B cell (primary cell): ENCODE data around the gene LRIF1. TPM values are rescaled to one million over a fixed set of nuclear protein-coding genes. Genes with fewer than 3 reads are reported as not detected.

Experiments
- ATAC-seq: fragments of 200-7000 bp; cut with Tn5 transposase; one replicate; pipeline ENCODE4 v1.10.0; 2021; ENCODE audit warnings: low read depth, mild to moderate bottlenecking, moderate number of reproducible peaks, moderate library complexity
- CTCF ChIA-PET: fragments of 350-600 bp; sonication (Branson Sonifier 250); formaldehyde crosslinking; loops from one replicate; lab custom pipeline; 2021; ENCODE audit warnings: antibody characterized with exemption, inconsistent platforms; lab: Charles Lee
- POLR2A ChIA-PET: fragments of 350-600 bp; sonication (Branson Sonifier 250); formaldehyde crosslinking; loops from one replicate; lab custom pipeline; 2021; ENCODE audit warnings: antibody characterized with exemption; lab: Charles Lee
- DNase-seq: peaks from one replicate; pipeline ENCODE4 v3.0.0; 2013
- H2AFZ ChIP-seq: 2 replicates; pipeline ENCODE4 v1.6.1; 2012; ENCODE audit warnings: mild to moderate bottlenecking, low read depth, low read length; ENCODE audit not compliant: insufficient read depth, poor library complexity, severe bottlenecking
- H3K27ac ChIP-seq, 2 donors: 1 replicate in 1 of 2; 2 replicates in 1 of 2; pipeline ENCODE4 v1.5.1; 2012 to 2013; ENCODE audit warnings: low read length in 2 of 2, mild to moderate bottlenecking in 2 of 2, moderate library complexity in 1 of 2
- H3K27me3 ChIP-seq, 4 experiments: fragments of 200-600 bp in 1 of 4; sonication (generic) in 1 of 4; replicated peaks in 1 of 4; 1 replicate in 2 of 4; 2 replicates in 2 of 4; pipeline versions ENCODE4 v1.6.1 to v1.7.0; 2013 to 2016; ENCODE audit warnings: low read length in 3 of 4, mild to moderate bottlenecking in 2 of 4, mixed read lengths in 1 of 4, moderate library complexity in 1 of 4; ENCODE audit not compliant: insufficient read depth in 4 of 4, control insufficient read depth in 3 of 4; ENCODE audit errors: control extremely low read depth in 1 of 4
- H3K36me3 ChIP-seq, 2 experiments: replicated peaks in 1 of 2; 1 replicate in 1 of 2; 2 replicates in 1 of 2; pipeline versions ENCODE4 v1.6.1 to v1.7.1; 2013; ENCODE audit warnings: low read length in 1 of 2; ENCODE audit not compliant: insufficient read depth in 2 of 2, control insufficient read depth in 1 of 2; ENCODE audit errors: control extremely low read depth in 1 of 2, extremely low read depth in 1 of 2
- H3K4me1 ChIP-seq, 2 donors: fragments of 200-600 bp in 1 of 2; sonication (generic) in 1 of 2; 1 replicate in 1 of 2; 2 replicates in 1 of 2; pipeline versions ENCODE4 v1.5.1 to v1.6.1; 2013 to 2017; ENCODE audit warnings: low read length in 2 of 2; ENCODE audit not compliant: control insufficient read depth in 2 of 2, insufficient read depth in 2 of 2
- H3K4me2 ChIP-seq: replicated peaks from 2 replicates; pipeline ENCODE3; 2012; ENCODE audit warnings: mild to moderate bottlenecking, low read depth, low read length; ENCODE audit not compliant: poor library complexity, severe bottlenecking
- H3K4me3 ChIP-seq, 5 experiments: fragments of 200-600 bp in 1 of 5; sonication (generic) in 1 of 5; 1 replicate in 3 of 5; 2 replicates in 2 of 5; pipeline versions ENCODE4 v1.5.1 to v1.7.0; 2011 to 2016; ENCODE audit warnings: low read length in 4 of 5, mild to moderate bottlenecking in 4 of 5, low read depth in 2 of 5, control low read depth in 1 of 5, moderate library complexity in 1 of 5; ENCODE audit not compliant: insufficient read depth in 1 of 5; ENCODE audit errors: control extremely low read depth in 1 of 5, extremely low read depth in 1 of 5
- H3K79me2 ChIP-seq: fragments of 200-600 bp; sonication (generic); one replicate; pipeline ENCODE4 v1.6.0; 2016; ENCODE audit warnings: low read length; ENCODE audit not compliant: control insufficient read depth, insufficient read depth
- H3K9ac ChIP-seq: fragments of 200-600 bp; sonication (generic); 2 replicates; pipeline ENCODE4 v1.6.1; 2017; ENCODE audit warnings: mild to moderate bottlenecking, low read length, moderate library complexity
- H3K9me3 ChIP-seq, 3 donors: one replicate each; pipeline versions ENCODE4 v1.6.1 to v1.7.1; 2013; ENCODE audit warnings: low read length in 2 of 3; ENCODE audit not compliant: control insufficient read depth in 2 of 3, insufficient read depth in 1 of 3; ENCODE audit errors: control extremely low read depth in 1 of 3
- H4K20me1 ChIP-seq: 2 replicates; pipeline ENCODE4 v1.6.0; 2012; ENCODE audit warnings: mild to moderate bottlenecking, low read length; ENCODE audit not compliant: insufficient read depth, control insufficient read depth, poor library complexity, severe bottlenecking
- H3K27ac Mint-ChIP-seq: one replicate; pipeline ENCODE4 v1.8.0; 2021; ENCODE audit warnings: mixed read lengths
- H3K27me3 Mint-ChIP-seq: one replicate; pipeline ENCODE4 v1.8.0; 2021; ENCODE audit warnings: mixed read lengths
- H3K4me1 Mint-ChIP-seq: one replicate; pipeline ENCODE4 v1.8.0; 2021; ENCODE audit warnings: mixed read lengths
- H3K4me3 Mint-ChIP-seq: one replicate; pipeline ENCODE4 v1.8.0; 2021; ENCODE audit warnings: mixed read lengths
- H3K9me3 Mint-ChIP-seq: one replicate; pipeline ENCODE4 v1.8.0; 2022; ENCODE audit warnings: mixed read lengths; ENCODE audit not compliant: insufficient read depth
- EZH2 ChIP-seq: IDR thresholded peaks from 2 replicates; pipeline ENCODE4 v1.6.1; 2012; ENCODE audit warnings: borderline replicate concordance, low read depth, mild to moderate bottlenecking, moderate library complexity, low read length; ENCODE audit not compliant: insufficient read depth, poor library complexity, severe bottlenecking
- WGBS: methylation state at CpG from one replicate; pipeline ENCODE4 v1.1.5; 2013; ENCODE audit warnings: missing lambda C conversion rate; ENCODE audit not compliant: insufficient coverage; 5-methylcytosine and 5-hydroxymethylcytosine counted together
- intact Hi-C: fragments of 100-400 bp; cut with micrococcal nuclease; formaldehyde crosslinking; loops from one replicate; pipeline ENCODE4 v1.10.0; 2022
- polyA plus RNA-seq: library from polyadenylated mRNA; depleted of rRNA; stranded (reverse); fragments of >200 nt; gene quantifications from 2 replicates; pipeline ENCODE4 v1.2.3, GENCODE V29; 2012
- total RNA-seq, 2 donors: library from RNA; stranded (reverse); fragments of 120-200 nt in 1 of 2; gene quantifications; 1 replicate in 1 of 2; 2 replicates in 1 of 2; pipeline versions ENCODE4 v1.2.3 to v1.2.4, GENCODE V29; 2013 to 2022
- TF ChIP-seq, protein P1 (sequence below): fragments of 200-600 bp; IDR thresholded peaks from one replicate; pipeline ENCODE4 v1.8.0; 2022; ENCODE audit warnings: antibody characterized with exemption, mild to moderate bottlenecking

The LRIF1 gene
- total and polyA plus RNA-seq, 2 donors (not counting 1 experiment from before 2014, with no cell fraction given) = 5.3 to 26.5 TPM

DNA sequence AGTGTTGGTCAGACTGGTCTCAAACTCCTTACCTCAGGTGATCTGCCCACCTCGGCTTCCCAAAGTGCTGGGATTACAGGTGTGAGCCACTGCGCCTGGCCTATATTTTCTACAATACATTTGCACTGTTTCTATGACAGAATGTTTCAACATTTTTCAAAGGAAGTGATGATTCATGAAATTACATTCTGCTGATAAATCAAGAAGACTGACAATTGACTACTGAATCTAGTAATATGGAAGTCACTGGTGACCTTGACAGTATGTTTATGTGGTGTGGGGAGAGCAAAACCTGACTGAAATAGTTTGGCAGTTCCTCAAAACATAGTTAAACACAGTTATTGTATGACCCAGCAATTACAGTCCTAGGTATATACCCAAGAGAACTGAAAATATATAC lies 18.1 kb downstream of the LRIF1 start:
- Histone ChIP-seq H3K79me2 (no peaks in the 10 kb centered on the region), H2AFZ (no peak overlapping the region), H3K4me2 (no peak overlapping the region), H4K20me1 (no peaks in the 10 kb centered on the region), H3K36me3 (peaks cover 11 to 12% of the 10 kb centered on the region in 2 experiments), H3K9ac (no peak overlapping the region), H3K4me3 (no peak overlapping the region), H3K9me3 (peaks cover 0 to 5% (median 4%) of the 10 kb centered on the region in 3 donors), H3K4me1 (no peaks in the 10 kb centered on the region), H3K27ac (no peak overlapping the region), H3K27me3 (no peaks in the 10 kb centered on the region)
- ChIA-PET POLR2A (no interaction called here), CTCF (interaction anchor here (1.0 kb wide), 1 partner anchor 13 kb away, joined by 3 read pairs; no protein-coding TSS in a partner anchor)
- no peak for TF ChIP-seq EZH2
- TF ChIP-seq, protein P1, sequence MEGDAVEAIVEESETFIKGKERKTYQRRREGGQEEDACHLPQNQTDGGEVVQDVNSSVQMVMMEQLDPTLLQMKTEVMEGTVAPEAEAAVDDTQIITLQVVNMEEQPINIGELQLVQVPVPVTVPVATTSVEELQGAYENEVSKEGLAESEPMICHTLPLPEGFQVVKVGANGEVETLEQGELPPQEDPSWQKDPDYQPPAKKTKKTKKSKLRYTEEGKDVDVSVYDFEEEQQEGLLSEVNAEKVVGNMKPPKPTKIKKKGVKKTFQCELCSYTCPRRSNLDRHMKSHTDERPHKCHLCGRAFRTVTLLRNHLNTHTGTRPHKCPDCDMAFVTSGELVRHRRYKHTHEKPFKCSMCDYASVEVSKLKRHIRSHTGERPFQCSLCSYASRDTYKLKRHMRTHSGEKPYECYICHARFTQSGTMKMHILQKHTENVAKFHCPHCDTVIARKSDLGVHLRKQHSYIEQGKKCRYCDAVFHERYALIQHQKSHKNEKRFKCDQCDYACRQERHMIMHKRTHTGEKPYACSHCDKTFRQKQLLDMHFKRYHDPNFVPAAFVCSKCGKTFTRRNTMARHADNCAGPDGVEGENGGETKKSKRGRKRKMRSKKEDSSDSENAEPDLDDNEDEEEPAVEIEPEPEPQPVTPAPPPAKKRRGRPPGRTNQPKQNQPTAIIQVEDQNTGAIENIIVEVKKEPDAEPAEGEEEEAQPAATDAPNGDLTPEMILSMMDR = no peak
- ATAC-seq = no peak
- no peak for DNase-seq
- Mint-ChIP-seq H3K27ac (no peak overlapping the region), H3K4me3 (no peak overlapping the region), H3K27me3 (no peaks in the 10 kb centered on the region), H3K4me1 (no peaks in the 10 kb centered on the region), H3K9me3 (no peaks in the 10 kb centered on the region)
- WGBS = no CpG with 5 or more reads among the region's 2 CpGs
- intact Hi-C loops = no loop called here

DNA sequence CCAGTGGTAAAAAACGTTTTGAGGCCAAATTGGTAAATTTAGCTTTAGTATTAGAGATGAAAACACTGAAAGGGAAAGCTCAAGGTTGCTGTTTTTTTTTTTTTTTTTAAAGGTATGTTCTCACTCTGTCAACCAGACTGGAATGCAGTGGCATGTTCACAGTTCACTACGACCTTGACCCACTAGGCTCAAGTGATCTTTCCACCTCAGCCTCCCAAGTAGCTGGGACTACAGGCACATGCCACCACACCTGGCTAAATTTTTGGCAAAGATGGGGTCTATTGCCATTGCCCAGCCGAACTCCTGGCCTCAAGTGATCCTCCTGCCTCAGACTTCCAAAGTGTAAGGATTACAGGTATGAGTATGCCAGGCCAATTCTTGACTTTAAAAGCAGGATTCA lies 18.9 kb downstream of the LRIF1 start:
- Histone ChIP-seq H3K27ac (no peak overlapping the region), H2AFZ (no peak overlapping the region), H3K36me3 (peaks cover 6 to 12% of the 10 kb centered on the region in 2 experiments), H3K79me2 (no peaks in the 10 kb centered on the region), H3K4me2 (no peak overlapping the region), H3K27me3 (no peaks in the 10 kb centered on the region), H3K4me3 (no peak overlapping the region), H3K9ac (no peak overlapping the region), H3K9me3 (peaks cover 0 to 4% (median 4%) of the 10 kb centered on the region in 3 donors), H3K4me1 (no peaks in the 10 kb centered on the region), H4K20me1 (no peaks in the 10 kb centered on the region)
- H3K27ac Mint-ChIP-seq = no peak overlapping the region
- DNase-seq = no peak
- intact Hi-C loops = no loop called here
- no peaks in the 10 kb centered on the region for H3K9me3 Mint-ChIP-seq
- no peaks in the 10 kb centered on the region for H3K27me3 Mint-ChIP-seq
- ChIA-PET POLR2A (no interaction called here), CTCF (interaction anchor here (0.8 to 1.9 kb wide), 2 partner anchors 48 to 884 kb away, joined by 3 to 5 read pairs; no protein-coding TSS in a partner anchor)
- TF ChIP-seq EZH2 = no peak
- TF ChIP-seq, protein P1 = no peak
- 90% methylated on average over 2 of the region's 3 CpGs for WGBS
- ATAC-seq = no peak
- no peaks in the 10 kb centered on the region for H3K4me1 Mint-ChIP-seq
- no peak overlapping the region for H3K4me3 Mint-ChIP-seq
